ENCODE measurements around the gene GEMIN7. TPM values are rescaled to one million over a fixed set of nuclear protein-coding genes. Genes with fewer than 3 reads are reported as not detected.
A peak's percentile ranks its signal among the peaks of the same experiment; 100 is the strongest.

The GEMIN7 gene
- total and polyA plus RNA-seq, 2 of the 13 experiments (the other 11 are each of a cell fraction or from before 2014, with no cell fraction given) = 24.1 to 30.6 TPM

- TF ChIP-seq KLF9 (CRISPR knock-in tag; IDR thresholded peaks at IDR 0.05; ENCODE audit: low read depth) = no peak
- no peak for TF ChIP-seq JDP2 (CRISPR knock-in tag; IDR thresholded peaks at IDR 0.05; ENCODE audit: borderline replicate concordance)
- TF ChIP-seq SIX1 (CRISPR knock-in tag; IDR thresholded peaks at IDR 0.05; ENCODE audit: borderline replicate concordance) = no peak
- no peak; the same call in 1 of the 2 replicates for TF ChIP-seq KLF15 (CRISPR knock-in tag; IDR thresholded peaks at IDR 0.05; ENCODE audit: borderline replicate concordance)
- TF ChIP-seq HNRNPLL (IDR thresholded peaks at IDR 0.05; ENCODE audit: low read depth, low read length, poor library complexity, severe bottlenecking) = peak; percentile 64
- TF ChIP-seq HIC2 (CRISPR knock-in tag; IDR thresholded peaks at IDR 0.05; ENCODE audit: low read depth) = 0 out of 2 replicates have a peak, but pooled peaks have one; percentile 21
- TF ChIP-seq ZNF230 (CRISPR knock-in tag; IDR thresholded peaks at IDR 0.05) = 0 out of 2 replicates have a peak, but pooled peaks have one; percentile 73
- no peak for TF ChIP-seq FOXO1 (CRISPR knock-in tag; IDR thresholded peaks at IDR 0.05)
- no peak for TF ChIP-seq ZNF431 (CRISPR knock-in tag; IDR thresholded peaks at IDR 0.05; ENCODE audit: borderline replicate concordance, low read depth)
- TF ChIP-seq ZNF264 (CRISPR knock-in tag; IDR thresholded peaks at IDR 0.05) = peak; percentile 86
- peak; percentile 44; the same call in 1 of the 2 replicates for TF ChIP-seq ZNF580 (CRISPR knock-in tag; IDR thresholded peaks at IDR 0.05; ENCODE audit: borderline replicate concordance, low read depth)
- 0 out of 2 replicates have a peak, but pooled peaks have one; percentile 30 for TF ChIP-seq ZNF564 (CRISPR knock-in tag; IDR thresholded peaks at IDR 0.05)
- TF ChIP-seq ZSCAN22 (CRISPR knock-in tag; IDR thresholded peaks at IDR 0.05) = no peak
- 0 out of 2 replicates have a peak, but pooled peaks have one; percentile 45 for TF ChIP-seq ZNF816 (CRISPR knock-in tag; IDR thresholded peaks at IDR 0.05; ENCODE audit: borderline replicate concordance)
- TF ChIP-seq CENPX (CRISPR knock-in tag; IDR thresholded peaks at IDR 0.05) = no peak
- no peak for TF ChIP-seq ZNF30 (CRISPR knock-in tag; IDR thresholded peaks at IDR 0.05)
- TF ChIP-seq BRF2 (CRISPR knock-in tag; IDR thresholded peaks at IDR 0.05) = no peak
- no peak; the same call in 1 of the 2 replicates for TF ChIP-seq KDM3A (CRISPR knock-in tag; IDR thresholded peaks at IDR 0.05; ENCODE audit: low read depth)
- no peak for TF ChIP-seq ZNF567 (CRISPR knock-in tag; IDR thresholded peaks at IDR 0.05; ENCODE audit: borderline replicate concordance)
- TF ChIP-seq MED8 (CRISPR knock-in tag; IDR thresholded peaks at IDR 0.05; ENCODE audit: insufficient replicate concordance) = peak; percentile 71
- TF ChIP-seq GATAD2A (CRISPR knock-in tag; IDR thresholded peaks at IDR 0.05) = 0 out of 2 replicates have a peak, but pooled peaks have one; percentile 21
- TF ChIP-seq ZNF354B (CRISPR knock-in tag; IDR thresholded peaks at IDR 0.05) = no peak
- TF ChIP-seq TAF15 (IDR thresholded peaks at IDR 0.05; ENCODE audit: low read depth, low read length, poor library complexity, severe bottlenecking) = peak; percentile 70
- TF ChIP-seq ZNF513 (CRISPR knock-in tag; conservative IDR thresholded peaks at IDR 0.05) = 0 out of 2 replicates have a peak, but pooled peaks have one; percentile 56
- no peak for TF ChIP-seq SNAPC2 (CRISPR knock-in tag; IDR thresholded peaks at IDR 0.05)
These were observed 39.8 kb upstream of the GEMIN7 start, which contains the start of gene CLASRP (continued) for GRCh38 chr19:45038931-45039893.
